Neural cell (in vitro differentiated cells): ENCODE measurements around the gene TARBP2.

Experiments used
- CTCF ChIP-seq: fragments of 450-650 bp; IDR thresholded peaks from 2 replicates; pipeline ENCODE4 v1.5.1; 2014; ENCODE audit warnings: antibody characterized with exemption, mild to moderate bottlenecking, moderate library complexity; ENCODE audit not compliant: poor library complexity, severe bottlenecking
- POLR2AphosphoS5 ChIP-seq: IDR thresholded peaks from 2 replicates; pipeline ENCODE4 v1.6.1; 2012
- TAF1 ChIP-seq: IDR thresholded peaks from 2 replicates; pipeline ENCODE4 v1.6.1; 2012; ENCODE audit warnings: low read depth

GRCh38 chr12:53492188-53492587 is 8.9 kb upstream of the TARBP2 start:
- TF ChIP-seq POLR2AphosphoS5 (no peak), TAF1 (no peak), CTCF (no peak)
